ENCODE data around the gene GFOD2.
"Not testable (repeated sequence)": the region's sequence is repeated elsewhere in the genome, so short reads cannot be mapped to it uniquely, and the experiment has no call there.

The GFOD2 gene

GRCh38 chr16:67702130-67702529, 17.0 kb downstream of the GFOD2 start:
- no peak for DNase-seq (ENCODE audit: low spot score)

- no peak for DNase-seq (ENCODE audit: low spot score)
Measured at GRCh38 chr16:67701420-67701819, 17.7 kb downstream of the GFOD2 start.

GRCh38 chr16:67699265-67699664, 19.9 kb downstream of the GFOD2 start:
- no peak for DNase-seq (ENCODE audit: low spot score)

GRCh38 chr16:67697422-67698185, 21.5 kb downstream of the GFOD2 start:
- DNase-seq (ENCODE audit: low spot score): no peak

GRCh38 chr16:67694611-67695010, 24.5 kb downstream of the GFOD2 start:
- DNase-seq (ENCODE audit: low spot score): no peak

GRCh38 chr16:67693517-67694285, 25.4 kb downstream of the GFOD2 start:
- DNase-seq (ENCODE audit: low spot score): not testable (repeated sequence)

GRCh38 chr16:67685388-67686112, 33.6 kb downstream of the GFOD2 start:
- DNase-seq (ENCODE audit: low spot score): no peak

- DNase-seq (ENCODE audit: low spot score): no peak
Measured at GRCh38 chr16:67683767-67684166, 35.3 kb downstream of the GFOD2 start.

GRCh38 chr16:67679935-67680897, 38.9 kb downstream of the GFOD2 start:
- no peak for DNase-seq (ENCODE audit: low spot score)

- DNase-seq (ENCODE audit: low spot score): no peak
Measured at GRCh38 chr16:67678354-67679023, 40.6 kb downstream of the GFOD2 start.

- DNase-seq (ENCODE audit: low spot score): no peak
Measured at GRCh38 chr16:67677712-67678111, 41.4 kb downstream of the GFOD2 start.

- DNase-seq (ENCODE audit: low spot score): no peak
Measured at GRCh38 chr16:67676939-67677338, 42.2 kb downstream of the GFOD2 start.

GRCh38 chr16:67676516-67676915, 42.6 kb downstream of the GFOD2 start:
- no peak for DNase-seq (ENCODE audit: low spot score)

GRCh38 chr16:67675999-67676398, 43.1 kb downstream of the GFOD2 start:
- no peak for DNase-seq (ENCODE audit: low spot score)

GRCh38 chr16:67675579-67675935, 43.6 kb downstream of the GFOD2 start:
- DNase-seq (ENCODE audit: low spot score): no peak

- DNase-seq (ENCODE audit: low spot score): no peak
Measured at GRCh38 chr16:67674851-67675578, 44.1 kb downstream of the GFOD2 start.

- no peak for DNase-seq (ENCODE audit: low spot score)
Measured at GRCh38 chr16:67673712-67674580, 45.2 kb downstream of the GFOD2 start.

- no peak for DNase-seq (ENCODE audit: low spot score)
Measured at GRCh38 chr16:67672739-67673662, 46.1 kb downstream of the GFOD2 start.

Data from ecto neural progenitor cell (in vitro differentiated cells).